Thymus (tissue), 11 donors: ENCODE measurements around the gene LONP1. TPM values are rescaled to one million over a fixed set of nuclear protein-coding genes. Genes with fewer than 3 reads are reported as not detected.

Experiments used
- DNase-seq, 9 donors: peaks; one replicate each; pipeline ENCODE4 v3.0.0-alpha.2; 2013; ENCODE audit warnings: low spot score in 9 of 9, low read depth in 6 of 9, missing footprints in 1 of 9
- H3K27ac ChIP-seq, 2 donors: one replicate each; pipeline ENCODE4 v1.5.1; 2013; ENCODE audit warnings: control low read depth in 1 of 2, low read depth in 1 of 2, low read length in 1 of 2, mild to moderate bottlenecking in 1 of 2, moderate library complexity in 1 of 2
- H3K27me3 ChIP-seq, 2 donors: one replicate each; pipeline ENCODE4 v1.5.1; 2013; ENCODE audit warnings: low read length in 1 of 2; ENCODE audit not compliant: control insufficient read depth in 2 of 2, insufficient read depth in 1 of 2
- H3K36me3 ChIP-seq, 2 donors: one replicate each; pipeline ENCODE4 v1.5.1; 2013; ENCODE audit warnings: low read length in 1 of 2, mild to moderate bottlenecking in 1 of 2, moderate library complexity in 1 of 2; ENCODE audit not compliant: control insufficient read depth in 2 of 2, insufficient read depth in 2 of 2
- H3K4me1 ChIP-seq, 2 donors: one replicate each; pipeline ENCODE4 v1.5.1; 2013; ENCODE audit warnings: low read length in 2 of 2; ENCODE audit not compliant: control insufficient read depth in 2 of 2, insufficient read depth in 2 of 2
- H3K4me3 ChIP-seq, 2 donors: one replicate each; pipeline ENCODE4 v1.5.1; 2013; ENCODE audit warnings: low read length in 2 of 2, control low read depth in 1 of 2, mild to moderate bottlenecking in 1 of 2
- H3K9me3 ChIP-seq, 2 donors: one replicate each; pipeline ENCODE4 v1.5.1; 2013; ENCODE audit warnings: low read length in 1 of 2, mild to moderate bottlenecking in 1 of 2; ENCODE audit not compliant: control insufficient read depth in 2 of 2, insufficient read depth in 1 of 2
- WGBS: extraction: QIAGEN DNeasy Blood & Tissue Kit; methylation state at CpG from one replicate; pipeline ENCODE4 v1.1.7; 2013; 5-methylcytosine and 5-hydroxymethylcytosine counted together
- polyA plus RNA-seq: library from polyadenylated mRNA; stranded (reverse); fragments of 200-250 nt; gene quantifications from one replicate; pipeline ENCODE4 v1.2.3, GENCODE V29; 2013
- total RNA-seq: library from RNA; stranded (reverse); fragments of 120-200 nt; gene quantifications from one replicate; pipeline ENCODE4 v1.2.4, GENCODE V29; 2013
- donor health status: healthy.

Gene LONP1
- total and polyA plus RNA-seq, 2 donors, result 34.3 to 37.7 TPM

- DNase-seq, result no peak
- Histone ChIP-seq H3K27ac (no peak overlapping the region), H3K4me3 (no peak overlapping the region), H3K9me3 (no peaks in the 10 kb centered on the region), H3K36me3 (peaks cover 79 to 91% of the 10 kb centered on the region in 2 donors), H3K27me3 (no peaks in the 10 kb centered on the region), H3K4me1 (no peaks in the 10 kb centered on the region)
- over 99% methylated on average over 11 of the region's 11 CpGs for WGBS
Measured at GRCh38 chr19:5648464-5648863, 71.5 kb downstream of the LONP1 start.

GRCh38 chr19:5646703-5647102 is 73.2 kb downstream of the LONP1 start:
- Histone ChIP-seq H3K9me3 (no peaks in the 10 kb centered on the region), H3K27ac (no peak overlapping the region), H3K27me3 (no peaks in the 10 kb centered on the region), H3K36me3 (peaks cover 77 to 90% of the 10 kb centered on the region in 2 donors), H3K4me1 (no peaks in the 10 kb centered on the region), H3K4me3 (no peak overlapping the region)
- WGBS, result over 99% methylated on average over 4 of the region's 4 CpGs
- no peak for DNase-seq

GRCh38 chr19:5645409-5645808 is 74.5 kb downstream of the LONP1 start:
- no peak overlapping the region for H3K27ac ChIP-seq
- no peaks in the 10 kb centered on the region for H3K4me1 ChIP-seq
- H3K9me3 ChIP-seq, result no peaks in the 10 kb centered on the region
- peaks cover 76 to 88% of the 10 kb centered on the region in 2 donors for H3K36me3 ChIP-seq
- H3K4me3 ChIP-seq, result no peak overlapping the region
- no peaks in the 10 kb centered on the region for H3K27me3 ChIP-seq
- WGBS, result 97% methylated on average over 5 of the region's 5 CpGs
- DNase-seq, result no peak

- H3K4me1 ChIP-seq, result no peaks in the 10 kb centered on the region
- WGBS, result 99% methylated on average over 2 of the region's 2 CpGs
Measured at GRCh38 chr19:5644037-5644436, 75.9 kb downstream of the LONP1 start.

GRCh38 chr19:5643060-5643459 is 76.9 kb downstream of the LONP1 start:
- 97% methylated on average over 4 of the region's 4 CpGs for WGBS
- no peak for DNase-seq
- Histone ChIP-seq H3K27me3 (no peaks in the 10 kb centered on the region), H3K36me3 (peaks cover 64 to 81% of the 10 kb centered on the region in 2 donors), H3K4me3 (no peak overlapping the region), H3K4me1 (no peaks in the 10 kb centered on the region), H3K9me3 (no peaks in the 10 kb centered on the region), H3K27ac (no peak overlapping the region)

More at GRCh38 chr19:5644037-5644436, 75.9 kb downstream of the LONP1 start:
- H3K9me3 ChIP-seq, result no peaks in the 10 kb centered on the region
- no peak overlapping the region for H3K4me3 ChIP-seq
- DNase-seq, result no peak
- H3K27me3 ChIP-seq, result no peaks in the 10 kb centered on the region
- H3K36me3 ChIP-seq, result peaks cover 67 to 86% of the 10 kb centered on the region in 2 donors
- H3K27ac ChIP-seq, result no peak overlapping the region

- H3K9me3 ChIP-seq, result no peaks in the 10 kb centered on the region
- H3K27me3 ChIP-seq, result no peaks in the 10 kb centered on the region
- H3K4me1 ChIP-seq, result no peaks in the 10 kb centered on the region
- no peak for DNase-seq
- H3K4me3 ChIP-seq, result no peak overlapping the region
- WGBS, result 97% methylated on average over 2 of the region's 2 CpGs
- peaks cover 57 to 77% of the 10 kb centered on the region in 2 donors for H3K36me3 ChIP-seq
- no peak overlapping the region for H3K27ac ChIP-seq
Measured at GRCh38 chr19:5642204-5642603, 77.7 kb downstream of the LONP1 start.

Other genes with a start within 250 kb of the LONP1 start
- 0.19 TPM for gene TINCR, start 152.2 kb downstream of the LONP1 start, total RNA-seq
- 0.71 TPM for gene TINCR, start 152.2 kb downstream of the LONP1 start, polyA plus RNA-seq
- 22.2 TPM for gene SAFB2, start 97.4 kb downstream of the LONP1 start, total RNA-seq
- 60.6 TPM for gene SAFB2, start 97.4 kb downstream of the LONP1 start, polyA plus RNA-seq
- 32.6 TPM for gene SAFB, start 97.1 kb downstream of the LONP1 start, total RNA-seq
- gene SAFB, start 97.1 kb downstream of the LONP1 start, polyA plus RNA-seq, result 73.3 TPM
- 70.5 TPM for gene MICOS13, start 39.6 kb downstream of the LONP1 start, total RNA-seq
- 67.6 TPM for gene MICOS13, start 39.6 kb downstream of the LONP1 start, polyA plus RNA-seq
- 4.6 TPM for gene HSD11B1L, start 39.1 kb downstream of the LONP1 start, total RNA-seq
- 6.5 TPM for gene HSD11B1L, start 39.1 kb downstream of the LONP1 start, polyA plus RNA-seq
- 1,127 TPM for gene RPL36, start 29.9 kb downstream of the LONP1 start, total RNA-seq
- gene RPL36, start 29.9 kb downstream of the LONP1 start, polyA plus RNA-seq, result 1,924 TPM
- 0.05 TPM for gene CATSPERD, start 491 bp upstream of the LONP1 start, total RNA-seq
- 0.05 TPM for gene CATSPERD, start 491 bp upstream of the LONP1 start, polyA plus RNA-seq
- 1.6 TPM for gene PRR22, start 64.6 kb upstream of the LONP1 start, total RNA-seq
- gene PRR22, start 64.6 kb upstream of the LONP1 start, polyA plus RNA-seq, result 13.6 TPM
- gene DUS3L, start 71.0 kb upstream of the LONP1 start, total RNA-seq, result 25.2 TPM
- 43.9 TPM for gene DUS3L, start 71.0 kb upstream of the LONP1 start, polyA plus RNA-seq
- 1.7 TPM for gene NRTN, start 84.9 kb upstream of the LONP1 start, total RNA-seq
- 4.0 TPM for gene NRTN, start 84.9 kb upstream of the LONP1 start, polyA plus RNA-seq
- gene FUT6, start 119.6 kb upstream of the LONP1 start, total RNA-seq, result under 0.01 TPM
- 0.43 TPM for gene FUT6, start 119.6 kb upstream of the LONP1 start, polyA plus RNA-seq
- gene FUT3, start 131.3 kb upstream of the LONP1 start, total RNA-seq, result 0.19 TPM
- gene FUT3, start 131.3 kb upstream of the LONP1 start, polyA plus RNA-seq, result 2.9 TPM
- gene FUT5, start 150.4 kb upstream of the LONP1 start, total RNA-seq, result 0.05 TPM
- gene FUT5, start 150.4 kb upstream of the LONP1 start, polyA plus RNA-seq, result not detected
- gene NDUFA11, start 183.6 kb upstream of the LONP1 start, total RNA-seq, result 218 TPM
- 292 TPM for gene NDUFA11, start 183.6 kb upstream of the LONP1 start, polyA plus RNA-seq
- gene VMAC, start 184.7 kb upstream of the LONP1 start, total RNA-seq, result 5.9 TPM
- 10.8 TPM for gene VMAC, start 184.7 kb upstream of the LONP1 start, polyA plus RNA-seq
- gene CAPS, start 194.1 kb upstream of the LONP1 start, total RNA-seq, result 6.5 TPM
- 70.4 TPM for gene CAPS, start 194.1 kb upstream of the LONP1 start, polyA plus RNA-seq